K562 (cell line): ENCODE data around the gene PTPRT. TPM values are rescaled to one million over a fixed set of nuclear protein-coding genes. Genes with fewer than 3 reads are reported as not detected.

Experiments used
- ATAC-seq: fragments of 200-7000 bp; cut with Tn5 transposase; 3 replicates; pipeline ENCODE4 v1.9.1; 2020; ENCODE audit warnings: moderate library complexity
- BruUV-seq: library from RNA; stranded (reverse); fragments of 400-500 nt; replicated peaks from 2 replicates; lab custom pipeline; 2021; lab: Mats Ljungman, UMichigan
- CTCF ChIA-PET: fragments of 300-600 bp; formaldehyde crosslinking; extraction: SDS; loops from one replicate; lab custom pipeline; 2021; ENCODE audit warnings: low intra/inter-chr PET ratio; lab: Yijun Ruan, JAX
- POLR2A ChIA-PET: fragments of 300-600, 350-650 bp; sonication (Branson Sonifier 250); formaldehyde crosslinking; extraction: SDS; loops from one replicate; lab custom pipeline; 2021; ENCODE audit warnings: antibody characterized with exemption, inconsistent platforms; lab: Yijun Ruan, JAX
- DNase-seq, 4 experiments: peaks; one replicate each; pipeline versions ENCODE4 v3.0.0 to v3.0.0-alpha.2; 2011 to 2018; ENCODE audit warnings: low spot score in 3 of 4, mixed read lengths in 3 of 4; ENCODE audit errors: extremely low read depth in 1 of 4
- FAIRE-seq: peaks from 2 replicates; lab custom pipeline; 2011; peaks lifted over from hg19 to GRCh38; lab: Jason Lieb, UNC
- H2AFZ ChIP-seq: 2 replicates; pipeline ENCODE4 v1.6.0; 2011; ENCODE audit warnings: low read depth, low read length, control low read depth, inconsistent platforms
- H3K27ac ChIP-seq: fragments of 200-600 bp; 3 replicates; pipeline ENCODE4 v1.8.0; 2011; ENCODE audit warnings: low read depth, mild to moderate bottlenecking, control low read depth, inconsistent platforms, low read length, moderate library complexity, mixed read lengths; ENCODE audit errors: extremely low read depth
- H3K27me3 ChIP-seq, 2 experiments: fragments of 300-600 bp in 1 of 2; 2 replicates in 1 of 2; 3 replicates in 1 of 2; pipeline versions ENCODE4 v1.6.0 to v1.8.0; 2011; ENCODE audit warnings: inconsistent platforms in 2 of 2, low read length in 2 of 2, mild to moderate bottlenecking in 1 of 2, mixed read lengths in 1 of 2, moderate library complexity in 1 of 2; ENCODE audit not compliant: control insufficient read depth in 2 of 2, insufficient read depth in 2 of 2
- H3K36me3 ChIP-seq: fragments of 300-600 bp; 3 replicates; pipeline ENCODE4 v1.8.0; 2011; ENCODE audit warnings: mild to moderate bottlenecking, low read length, inconsistent platforms; ENCODE audit not compliant: control insufficient read depth, insufficient read depth
- H3K4me1 ChIP-seq, 2 experiments: fragments of 200-600 bp in 1 of 2; replicated peaks in 1 of 2; 2 replicates in 1 of 2; 3 replicates in 1 of 2; pipeline versions ENCODE4 v1.5.1 to v1.8.0; 2011; ENCODE audit warnings: inconsistent platforms in 2 of 2, low read length in 2 of 2, mild to moderate bottlenecking in 1 of 2, mixed read lengths in 1 of 2, moderate library complexity in 1 of 2; ENCODE audit not compliant: control insufficient read depth in 2 of 2, insufficient read depth in 2 of 2
- H3K4me2 ChIP-seq: 2 replicates; pipeline ENCODE4 v1.6.1; 2011; ENCODE audit warnings: low read length, control low read depth, inconsistent platforms, mixed read lengths; ENCODE audit not compliant: insufficient read depth
- H3K4me3 ChIP-seq: fragments of 200-600 bp; sonication (generic), shearing (Covaris generic); 2 replicates; pipeline ENCODE4 v1.5.1; 2016; ENCODE audit warnings: control low read depth, inconsistent platforms
- H3K79me2 ChIP-seq: fragments of 200-600 bp; 3 replicates; pipeline ENCODE4 v1.8.0; 2011; ENCODE audit warnings: low read length, inconsistent platforms; ENCODE audit not compliant: control insufficient read depth, insufficient read depth
- H3K9ac ChIP-seq, 2 experiments: 2 replicates each; pipeline versions ENCODE4 v1.6.0 to v1.6.1; 2011; ENCODE audit warnings: low read depth in 2 of 2, low read length in 2 of 2, control low read depth in 1 of 2, inconsistent platforms in 1 of 2, mild to moderate bottlenecking in 1 of 2, mixed read lengths in 1 of 2; ENCODE audit not compliant: insufficient read depth in 1 of 2
- H3K9me1 ChIP-seq: one replicate; pipeline ENCODE4 v1.6.0; 2011; ENCODE audit warnings: inconsistent platforms, mild to moderate bottlenecking, low read length, moderate library complexity; ENCODE audit not compliant: control insufficient read depth, insufficient read depth
- H3K9me3 ChIP-seq: replicated peaks from 2 replicates; pipeline ENCODE4 v1.5.1; 2011; ENCODE audit warnings: low read depth, low read length, inconsistent platforms; ENCODE audit not compliant: control insufficient read depth, insufficient read depth
- H4K20me1 ChIP-seq: replicated peaks from 2 replicates; pipeline ENCODE4 v1.6.1; 2011; ENCODE audit warnings: low read length, inconsistent platforms, mixed read lengths; ENCODE audit not compliant: control insufficient read depth, insufficient read depth
- DIDO1 ChIP-seq: fragments of 450-650 bp; IDR thresholded peaks from 2 replicates; pipeline ENCODE4 v1.6.1; 2016; ENCODE audit warnings: low read depth, missing biosample characterization, missing genetic modification characterization
- HEY1 ChIP-seq: fragments of 250-450 bp; sonication (Bioruptor Pico); IDR thresholded peaks from 2 replicates; pipeline ENCODE4 v1.5.0; 2020; ENCODE audit warnings: mild to moderate bottlenecking, moderate library complexity, borderline replicate concordance
- MITF ChIP-seq: IDR thresholded peaks from 2 replicates; pipeline ENCODE4 v1.6.1; 2014; ENCODE audit warnings: antibody characterized with exemption
- NONO ChIP-seq, 2 experiments: fragments of 200-400 bp in 1 of 2; fragments of 450-650 bp in 1 of 2; formaldehyde crosslinking in 1 of 2; IDR thresholded peaks; 2 replicates each; pipeline ENCODE4 v1.6.1; 2017; ENCODE audit warnings: low read depth in 2 of 2, mild to moderate bottlenecking in 2 of 2, moderate library complexity in 2 of 2, low read length in 1 of 2
- PYGO2 ChIP-seq: fragments of 450-650 bp; IDR thresholded peaks from 2 replicates; pipeline ENCODE4 v1.6.1; 2016; ENCODE audit warnings: mild to moderate bottlenecking, missing genetic modification characterization, moderate library complexity, missing compliant biosample characterization
- RHOXF2B ChIP-seq: fragments of 250-450 bp; sonication (Bioruptor Pico); conservative IDR thresholded peaks from 2 replicates; pipeline ENCODE4 v1.5.1; 2021
- STAT5B ChIP-seq: fragments of 250-450 bp; sonication (Bioruptor Pico); IDR thresholded peaks from 2 replicates; pipeline ENCODE4 v1.8.0; 2021; ENCODE audit warnings: mild to moderate bottlenecking, inconsistent platforms
- TAF7 ChIP-seq: fragments of 450-650 bp; IDR thresholded peaks from 2 replicates; pipeline ENCODE4 v1.6.1; 2016; ENCODE audit warnings: missing genetic modification characterization, missing compliant biosample characterization
- ZNF277 ChIP-seq: fragments of 250-450 bp; sonication (Bioruptor Pico); IDR thresholded peaks from 2 replicates; pipeline ENCODE4 v1.8.0; 2022; ENCODE audit warnings: inconsistent platforms, mild to moderate bottlenecking, moderate library complexity, borderline replicate concordance
- WGBS: fragments of 100-300 bp; shearing (Covaris generic); methylation state at CpG from one replicate; pipeline ENCODE4 v1.1.6; 2016; ENCODE audit warnings: low coverage, mixed read lengths; ENCODE audit not compliant: insufficient coverage; ENCODE audit errors: missing lambda C conversion rate; 5-methylcytosine and 5-hydroxymethylcytosine counted together
- in situ Hi-C: fragments of 300-500 bp; cut with MboI; formaldehyde crosslinking; loops from 4 replicates; pipeline ENCODE4 v1.15.0; 2018; ENCODE audit warnings: inconsistent platforms, mixed read lengths
- intact Hi-C: fragments of 100-400 bp; cut with micrococcal nuclease; formaldehyde crosslinking; loops from 2 replicates; pipeline ENCODE4 v1.14.2; 2022
- polyA plus RNA-seq, 8 experiments: library from polyadenylated mRNA; depleted of rRNA in 4 of 8; stranded (reverse) in 5 of 8; unstranded in 3 of 8; fragments of >200 nt; fragmentation: Nextera tagmentation in 2 of 8; fragmentation: Illumina TruSeq in 1 of 8; extraction: Ambion mirVana in 2 of 8; extraction: Trizol in 1 of 8; gene quantifications; 2 replicates each; pipeline versions ENCODE4 v1.2.1 to v1.2.3, GENCODE V29; 2011 to 2014; ENCODE audit warnings: inconsistent platforms in 1 of 8, missing spikeins in 1 of 8
- total RNA-seq, 7 experiments: library from RNA; depleted of rRNA in 6 of 7; stranded (reverse); fragments of >200 nt in 6 of 7; fragmentation: Illumina TruSeq in 2 of 7; extraction: Trizol in 2 of 7; gene quantifications; 2 replicates each; pipeline versions ENCODE4 v1.2.1 to v1.2.3, GENCODE V29; 2011 to 2021; ENCODE audit warnings: low replicate concordance in 1 of 7

PTPRT gene
- total and polyA plus RNA-seq, 9 of the 15 experiments (the other 6 are each of a cell fraction or from before 2014, with no cell fraction given) = not detected

GRCh38 chr20:42968746-42969145 is 221.0 kb downstream of the PTPRT start:
- in situ Hi-C loops = no loop called here
- no peaks in the 10 kb centered on the region for H3K36me3 ChIP-seq
- ChIA-PET CTCF (no interaction called here), POLR2A (no interaction called here)
- H3K9me3 ChIP-seq = no peaks in the 10 kb centered on the region
- no peaks in the 10 kb centered on the region for H3K4me1 ChIP-seq
- no peaks in the 10 kb centered on the region for H3K79me2 ChIP-seq
- FAIRE-seq (no peak), ATAC-seq (no peak), DNase-seq (no peak)
- H3K4me2 ChIP-seq = no peak overlapping the region
- H3K27ac ChIP-seq = no peak overlapping the region
- no peak overlapping the region for H2AFZ ChIP-seq
- intact Hi-C loops = no loop called here
- TF ChIP-seq RHOXF2B (no peak), NONO (IDR thresholded peaks at IDR 0.05; ENCODE audit: low read depth in 2 of 2, low read length in 1 of 2) (no peak), PYGO2 (no peak), MITF (no peak), TAF7 (tag) (no peak), HEY1 (CRISPR knock-in tag) (no peak), ZNF277 (CRISPR knock-in tag) (no peak), STAT5B (CRISPR knock-in tag) (no peak), DIDO1 (tag) (no peak)
- 1% methylated on average over 9 of the region's 9 CpGs for WGBS
- no peak overlapping the region for H3K9ac ChIP-seq
- H3K9me1 ChIP-seq = no peaks in the 10 kb centered on the region
- H3K27me3 ChIP-seq = peaks cover 9 to 13% of the 10 kb centered on the region in 2 experiments; a peak in 2 of 5 replicates
- no peaks in the 10 kb centered on the region for H4K20me1 ChIP-seq
- no TSS peak for BruUV-seq
- no peak overlapping the region for H3K4me3 ChIP-seq
